IMR-90 (cell line): ENCODE results near the gene ZNF544. TPM values are rescaled to one million over a fixed set of nuclear protein-coding genes. Genes with fewer than 3 reads are reported as not detected.

Experiments used
- ATAC-seq: fragments of 200-7000 bp; cut with Tn5 transposase; 2 replicates; pipeline ENCODE4 v1.9.1; 2020; ENCODE audit warnings: low read depth, mild to moderate bottlenecking, moderate library complexity
- BruUV-seq: library from RNA; stranded (reverse); fragments of 400-500 nt; replicated peaks from 2 replicates; lab custom pipeline; 2021; lab: Mats Ljungman, UMichigan
- CTCF ChIA-PET: fragments of 300-600 bp; formaldehyde crosslinking; extraction: SDS; loops from one replicate; lab custom pipeline; 2021; ENCODE audit warnings: antibody characterized with exemption; lab: Yijun Ruan, JAX
- POLR2A ChIA-PET: fragments of 300-600 bp; sonication (Branson Sonifier 250); formaldehyde crosslinking; loops from one replicate; lab custom pipeline; 2022; ENCODE audit warnings: antibody characterized with exemption; ENCODE audit not compliant: unreplicated experiment; lab: Charles Lee
- DNase-seq: peaks from one replicate; pipeline ENCODE4 v3.0.0; 2013
- H2AFZ ChIP-seq: replicated peaks from 2 replicates; pipeline ENCODE3; 2013; ENCODE audit warnings: low read length, mild to moderate bottlenecking; ENCODE audit not compliant: poor library complexity
- H2AK5ac ChIP-seq: 2 replicates; pipeline ENCODE4 v1.6.1; 2013; ENCODE audit warnings: low read depth, low read length, inconsistent platforms
- H2AK9ac ChIP-seq: replicated peaks from 2 replicates; pipeline ENCODE3; 2013; ENCODE audit warnings: mild to moderate bottlenecking, low read depth, low read length, moderate library complexity; ENCODE audit not compliant: poor library complexity
- H2BK120ac ChIP-seq: 2 replicates; pipeline ENCODE4 v1.6.1; 2013; ENCODE audit warnings: low read depth, low read length, inconsistent platforms
- H2BK15ac ChIP-seq: 3 replicates; pipeline ENCODE4 v1.6.1; 2013; ENCODE audit warnings: low read depth, low read length, inconsistent platforms
- H2BK20ac ChIP-seq: 2 replicates; pipeline ENCODE4 v1.6.1; 2013; ENCODE audit warnings: low read depth, mild to moderate bottlenecking, inconsistent platforms, low read length, moderate library complexity
- H2BK5ac ChIP-seq: 2 replicates; pipeline ENCODE4 v1.6.1; 2013; ENCODE audit warnings: mild to moderate bottlenecking, low read depth, low read length, inconsistent platforms; ENCODE audit not compliant: poor library complexity, severe bottlenecking
- H3K14ac ChIP-seq: replicated peaks from 2 replicates; pipeline ENCODE4 v1.6.1; 2013; ENCODE audit warnings: low read depth, low read length, inconsistent platforms
- H3K18ac ChIP-seq: 2 replicates; pipeline ENCODE4 v1.6.1; 2013; ENCODE audit warnings: low read depth, low read length, control low read depth
- H3K23ac ChIP-seq: 2 replicates; pipeline ENCODE4 v1.6.1; 2013; ENCODE audit warnings: low read depth, low read length, inconsistent platforms
- H3K27ac ChIP-seq: 2 replicates; pipeline ENCODE4 v1.5.1; 2013; ENCODE audit warnings: mild to moderate bottlenecking, control low read depth, low read length; ENCODE audit not compliant: insufficient read depth
- H3K27me3 ChIP-seq: 2 replicates; pipeline ENCODE4 v1.6.1; 2013; ENCODE audit warnings: low read length; ENCODE audit not compliant: control insufficient read depth, insufficient read depth
- H3K36me3 ChIP-seq: 2 replicates; pipeline ENCODE4 v1.6.1; 2013; ENCODE audit warnings: low read length, mixed read lengths; ENCODE audit not compliant: control insufficient read depth, insufficient read depth
- H3K4ac ChIP-seq: 2 replicates; pipeline ENCODE4 v1.6.1; 2013; ENCODE audit warnings: low read depth, low read length, inconsistent platforms
- H3K4me1 ChIP-seq: 2 replicates; pipeline ENCODE4 v1.6.1; 2013; ENCODE audit warnings: low read length, mixed read lengths; ENCODE audit not compliant: control insufficient read depth, insufficient read depth
- H3K4me2 ChIP-seq: 2 replicates; pipeline ENCODE4 v1.6.1; 2013; ENCODE audit warnings: low read depth, mild to moderate bottlenecking, control low read depth, low read length, moderate library complexity
- H3K4me3 ChIP-seq: 2 replicates; pipeline ENCODE4 v1.5.1; 2013; ENCODE audit warnings: low read depth, mild to moderate bottlenecking, control low read depth, low read length, moderate library complexity; ENCODE audit not compliant: insufficient read depth
- H3K56ac ChIP-seq: 2 replicates; pipeline ENCODE4 v1.6.1; 2013; ENCODE audit warnings: low read length, inconsistent platforms; ENCODE audit not compliant: insufficient read depth; ENCODE audit errors: extremely low read depth
- H3K79me1 ChIP-seq, 2 experiments: 2 replicates each; pipeline ENCODE4 v1.6.1; 2013; ENCODE audit warnings: low read length in 2 of 2, inconsistent platforms in 1 of 2, low read depth in 1 of 2
- H3K9ac ChIP-seq: 2 replicates; pipeline ENCODE4 v1.6.1; 2013; ENCODE audit warnings: low read depth, low read length, control low read depth
- H3K9me1 ChIP-seq: 2 replicates; pipeline ENCODE4 v1.6.1; 2013; ENCODE audit warnings: low read length, inconsistent platforms; ENCODE audit not compliant: insufficient read depth
- H3K9me3 ChIP-seq: 2 replicates; pipeline ENCODE4 v1.6.1; 2013; ENCODE audit warnings: low read length; ENCODE audit not compliant: control insufficient read depth, insufficient read depth
- H4K20me1 ChIP-seq: 2 replicates; pipeline ENCODE4 v1.6.1; 2013; ENCODE audit warnings: low read length, inconsistent platforms; ENCODE audit not compliant: insufficient read depth
- H4K5ac ChIP-seq: 2 replicates; pipeline ENCODE4 v1.6.1; 2013; ENCODE audit warnings: mild to moderate bottlenecking, low read depth, low read length, control low read depth
- H4K8ac ChIP-seq, 2 experiments: 2 replicates each; pipeline ENCODE4 v1.6.1; 2013; ENCODE audit warnings: low read depth in 2 of 2, low read length in 2 of 2, control low read depth in 1 of 2, inconsistent platforms in 1 of 2
- H4K91ac ChIP-seq: 2 replicates; pipeline ENCODE4 v1.6.1; 2013; ENCODE audit warnings: low read depth, low read length, inconsistent platforms; ENCODE audit not compliant: insufficient read depth
- CEBPB ChIP-seq: IDR thresholded peaks from 2 replicates; pipeline ENCODE4 v1.6.1; 2012; ENCODE audit warnings: low read depth, low read length, improper control_type of control experiment
- CHD1 ChIP-seq: IDR thresholded peaks from 2 replicates; pipeline ENCODE4 v1.6.1; 2012; ENCODE audit warnings: low read depth, low read length, improper control_type of control experiment
- FOS ChIP-seq: fragments of 150-350 bp; IDR thresholded peaks from 2 replicates; pipeline ENCODE4 v1.6.1; 2016; ENCODE audit warnings: low read depth, low read length
- MXI1 ChIP-seq: IDR thresholded peaks from 2 replicates; pipeline ENCODE4 v1.6.1; 2012; ENCODE audit warnings: low read depth, mild to moderate bottlenecking, low read length, moderate library complexity, borderline replicate concordance
- NFE2L2 ChIP-seq: fragments of 150-350 bp; IDR thresholded peaks from 2 replicates; pipeline ENCODE4 v1.6.1; 2016; ENCODE audit warnings: low read depth, mild to moderate bottlenecking, low read length
- POLR2A ChIP-seq: IDR thresholded peaks from 2 replicates; pipeline ENCODE4 v1.6.1; 2012; ENCODE audit warnings: mild to moderate bottlenecking, low read depth, low read length
- RAD21 ChIP-seq: IDR thresholded peaks from 2 replicates; pipeline ENCODE4 v1.6.1; 2012; ENCODE audit warnings: low read length, improper control_type of control experiment
- RCOR1 ChIP-seq: IDR thresholded peaks from 2 replicates; pipeline ENCODE4 v1.6.1; 2012; ENCODE audit warnings: mild to moderate bottlenecking, low read length, improper control_type of control experiment; ENCODE audit not compliant: insufficient replicate concordance
- RFX5 ChIP-seq: IDR thresholded peaks from 2 replicates; pipeline ENCODE4 v1.8.0; 2012; ENCODE audit warnings: low read depth, mild to moderate bottlenecking, low read length, moderate library complexity
- WGBS, 2 experiments: methylation state at CpG; one replicate each; pipeline versions ENCODE4 v1.1.5 to v1.1.7; 2013; ENCODE audit warnings: missing lambda C conversion rate in 2 of 2; ENCODE audit not compliant: insufficient read length in 1 of 2; ENCODE audit errors: extremely low coverage in 2 of 2; 5-methylcytosine and 5-hydroxymethylcytosine counted together
- dilution Hi-C: fragments of 300-500 bp; cut with HindIII; formaldehyde crosslinking; loops from one replicate; pipeline ENCODE4 v1.14.3; 2018; ENCODE audit warnings: low sequenced_read_pairs; ENCODE audit not compliant: unreplicated experiment
- in situ Hi-C: fragments of 300-500 bp; cut with MboI; formaldehyde crosslinking; loops from 3 replicates; pipeline ENCODE4 v1.14.3; 2019; ENCODE audit warnings: low sequenced_read_pairs, inconsistent platforms, mixed read lengths
- intact Hi-C: fragments of 100-400 bp; cut with micrococcal nuclease; formaldehyde crosslinking; loops from 2 replicates; pipeline ENCODE4 v1.10.0; 2022
- polyA plus RNA-seq, 3 experiments: library from polyadenylated mRNA; depleted of rRNA; stranded (reverse); fragments of >200 nt; gene quantifications; 2 replicates each; pipeline ENCODE4 v1.2.3, GENCODE V29; 2012; ENCODE audit warnings: low replicate concordance in 1 of 3
- total RNA-seq: library from RNA; depleted of rRNA; stranded (reverse); fragments of >200 nt; gene quantifications from 2 replicates; pipeline ENCODE4 v1.2.3, GENCODE V29; 2012
- TF ChIP-seq, protein P1 (sequence below): conservative IDR thresholded peaks from 2 replicates; pipeline ENCODE4 v1.5.1; 2012; ENCODE audit warnings: mild to moderate bottlenecking, low read depth, low read length, improper control_type of control experiment
- TF ChIP-seq, protein P2 (sequence below): fragments of 150-350 bp; IDR thresholded peaks from 2 replicates; pipeline ENCODE4 v1.6.1; 2017; ENCODE audit warnings: mild to moderate bottlenecking, antibody characterized with exemption, low read length, low read depth

ZNF544 gene
- total and polyA plus RNA-seq, 2 of the 4 experiments (the other 2 are of a cell fraction) = 19.3 to 45.9 TPM

DNA sequence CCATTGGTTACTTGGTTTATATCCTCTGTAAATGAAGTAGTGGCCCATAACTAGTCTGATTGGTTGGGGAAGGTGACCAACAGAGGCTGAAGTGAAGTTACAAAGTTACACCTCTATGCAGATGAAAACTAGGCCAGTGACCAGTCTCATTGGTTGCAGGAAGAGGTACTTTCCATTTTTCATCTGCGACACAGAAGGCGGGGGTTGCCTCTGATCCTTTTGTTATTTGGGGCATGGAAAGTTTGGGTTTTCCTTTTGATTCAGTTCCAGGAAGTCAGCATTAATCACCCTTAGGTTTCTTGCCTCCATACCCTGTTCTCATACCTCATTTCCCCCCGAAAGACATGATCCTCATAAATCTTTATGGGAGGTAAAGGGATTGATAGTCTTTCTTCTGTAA is 20.2 kb downstream of the ZNF544 start:
- WGBS, 2 experiments = no CpG with 5 or more reads among the region's 3 CpGs
- Histone ChIP-seq H3K79me1 (peaks cover 0 to 3% of the 10 kb centered on the region in 2 experiments; a peak in 2 of 4 replicates), H3K4me3 (no peak overlapping the region), H3K4me2 (no peak overlapping the region), H2BK15ac (no peak overlapping the region), H2BK5ac (no peak overlapping the region), H4K5ac (no peak overlapping the region), H3K4ac (no peak overlapping the region), H3K4me1 (no peaks in the 10 kb centered on the region), H3K27ac (no peak overlapping the region), H2BK20ac (no peak overlapping the region), H3K14ac (no peak overlapping the region), H3K27me3 (no peaks in the 10 kb centered on the region), H4K91ac (no peak overlapping the region), H4K8ac (no peak overlapping the region), H3K36me3 (peaks cover 77% of the 10 kb centered on the region), H3K56ac (no peak overlapping the region), H3K9ac (no peak overlapping the region), H2AFZ (no peak overlapping the region), H3K23ac (no peak overlapping the region), H3K18ac (no peak overlapping the region), H4K20me1 (no peaks in the 10 kb centered on the region), H2AK9ac (no peak overlapping the region), H2AK5ac (no peak overlapping the region), H3K9me1 (no peaks in the 10 kb centered on the region), H3K9me3 (peaks cover 87% of the 10 kb centered on the region), H2BK120ac (no peak overlapping the region)
- in situ Hi-C loops (no loop called here), dilution Hi-C loops (no loop called here), intact Hi-C loops (no loop called here)
- ChIA-PET POLR2A (no interaction called here), CTCF (no interaction called here)
- TF ChIP-seq, protein P1, sequence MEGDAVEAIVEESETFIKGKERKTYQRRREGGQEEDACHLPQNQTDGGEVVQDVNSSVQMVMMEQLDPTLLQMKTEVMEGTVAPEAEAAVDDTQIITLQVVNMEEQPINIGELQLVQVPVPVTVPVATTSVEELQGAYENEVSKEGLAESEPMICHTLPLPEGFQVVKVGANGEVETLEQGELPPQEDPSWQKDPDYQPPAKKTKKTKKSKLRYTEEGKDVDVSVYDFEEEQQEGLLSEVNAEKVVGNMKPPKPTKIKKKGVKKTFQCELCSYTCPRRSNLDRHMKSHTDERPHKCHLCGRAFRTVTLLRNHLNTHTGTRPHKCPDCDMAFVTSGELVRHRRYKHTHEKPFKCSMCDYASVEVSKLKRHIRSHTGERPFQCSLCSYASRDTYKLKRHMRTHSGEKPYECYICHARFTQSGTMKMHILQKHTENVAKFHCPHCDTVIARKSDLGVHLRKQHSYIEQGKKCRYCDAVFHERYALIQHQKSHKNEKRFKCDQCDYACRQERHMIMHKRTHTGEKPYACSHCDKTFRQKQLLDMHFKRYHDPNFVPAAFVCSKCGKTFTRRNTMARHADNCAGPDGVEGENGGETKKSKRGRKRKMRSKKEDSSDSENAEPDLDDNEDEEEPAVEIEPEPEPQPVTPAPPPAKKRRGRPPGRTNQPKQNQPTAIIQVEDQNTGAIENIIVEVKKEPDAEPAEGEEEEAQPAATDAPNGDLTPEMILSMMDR = no peak
- TF ChIP-seq CEBPB (no peak), RCOR1 (no peak), MXI1 (no peak), POLR2A (no peak), NFE2L2 (no peak), RFX5 (no peak), RAD21 (no peak), FOS (no peak), CHD1 (no peak)
- TF ChIP-seq, protein P2, sequence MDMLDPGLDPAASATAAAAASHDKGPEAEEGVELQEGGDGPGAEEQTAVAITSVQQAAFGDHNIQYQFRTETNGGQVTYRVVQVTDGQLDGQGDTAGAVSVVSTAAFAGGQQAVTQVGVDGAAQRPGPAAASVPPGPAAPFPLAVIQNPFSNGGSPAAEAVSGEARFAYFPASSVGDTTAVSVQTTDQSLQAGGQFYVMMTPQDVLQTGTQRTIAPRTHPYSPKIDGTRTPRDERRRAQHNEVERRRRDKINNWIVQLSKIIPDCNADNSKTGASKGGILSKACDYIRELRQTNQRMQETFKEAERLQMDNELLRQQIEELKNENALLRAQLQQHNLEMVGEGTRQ = no peak
- no TSS peak for BruUV-seq
- ATAC-seq = no peak
- no peak for DNase-seq
